B cell (primary cell): Measurements from ENCODE around the gene KNG1. TPM values are rescaled to one million over a fixed set of nuclear protein-coding genes. Genes with fewer than 3 reads are reported as not detected.

Experiments
- ATAC-seq: fragments of 200-7000 bp; cut with Tn5 transposase; one replicate; pipeline ENCODE4 v1.10.0; 2021; ENCODE audit warnings: low read depth, mild to moderate bottlenecking, moderate number of reproducible peaks, moderate library complexity
- CTCF ChIA-PET: fragments of 350-600 bp; sonication (Branson Sonifier 250); formaldehyde crosslinking; loops from one replicate; lab custom pipeline; 2021; ENCODE audit warnings: antibody characterized with exemption, inconsistent platforms; lab: Charles Lee
- POLR2A ChIA-PET: fragments of 350-600 bp; sonication (Branson Sonifier 250); formaldehyde crosslinking; loops from one replicate; lab custom pipeline; 2021; ENCODE audit warnings: antibody characterized with exemption; lab: Charles Lee
- DNase-seq: peaks from one replicate; pipeline ENCODE4 v3.0.0; 2013
- H2AFZ ChIP-seq: 2 replicates; pipeline ENCODE4 v1.6.1; 2012; ENCODE audit warnings: mild to moderate bottlenecking, low read depth, low read length; ENCODE audit not compliant: insufficient read depth, poor library complexity, severe bottlenecking
- H3K27ac ChIP-seq, 2 donors: 1 replicate in 1 of 2; 2 replicates in 1 of 2; pipeline ENCODE4 v1.5.1; 2012 to 2013; ENCODE audit warnings: low read length in 2 of 2, mild to moderate bottlenecking in 2 of 2, moderate library complexity in 1 of 2
- H3K27me3 ChIP-seq, 4 experiments: fragments of 200-600 bp in 1 of 4; sonication (generic) in 1 of 4; replicated peaks in 1 of 4; 1 replicate in 2 of 4; 2 replicates in 2 of 4; pipeline versions ENCODE4 v1.6.1 to v1.7.0; 2013 to 2016; ENCODE audit warnings: low read length in 3 of 4, mild to moderate bottlenecking in 2 of 4, mixed read lengths in 1 of 4, moderate library complexity in 1 of 4; ENCODE audit not compliant: insufficient read depth in 4 of 4, control insufficient read depth in 3 of 4; ENCODE audit errors: control extremely low read depth in 1 of 4
- H3K36me3 ChIP-seq, 2 experiments: replicated peaks in 1 of 2; 1 replicate in 1 of 2; 2 replicates in 1 of 2; pipeline versions ENCODE4 v1.6.1 to v1.7.1; 2013; ENCODE audit warnings: low read length in 1 of 2; ENCODE audit not compliant: insufficient read depth in 2 of 2, control insufficient read depth in 1 of 2; ENCODE audit errors: control extremely low read depth in 1 of 2, extremely low read depth in 1 of 2
- H3K4me1 ChIP-seq, 2 donors: fragments of 200-600 bp in 1 of 2; sonication (generic) in 1 of 2; 1 replicate in 1 of 2; 2 replicates in 1 of 2; pipeline versions ENCODE4 v1.5.1 to v1.6.1; 2013 to 2017; ENCODE audit warnings: low read length in 2 of 2; ENCODE audit not compliant: control insufficient read depth in 2 of 2, insufficient read depth in 2 of 2
- H3K4me2 ChIP-seq: replicated peaks from 2 replicates; pipeline ENCODE3; 2012; ENCODE audit warnings: mild to moderate bottlenecking, low read depth, low read length; ENCODE audit not compliant: poor library complexity, severe bottlenecking
- H3K4me3 ChIP-seq, 5 experiments: fragments of 200-600 bp in 1 of 5; sonication (generic) in 1 of 5; 1 replicate in 3 of 5; 2 replicates in 2 of 5; pipeline versions ENCODE4 v1.5.1 to v1.7.0; 2011 to 2016; ENCODE audit warnings: low read length in 4 of 5, mild to moderate bottlenecking in 4 of 5, low read depth in 2 of 5, control low read depth in 1 of 5, moderate library complexity in 1 of 5; ENCODE audit not compliant: insufficient read depth in 1 of 5; ENCODE audit errors: control extremely low read depth in 1 of 5, extremely low read depth in 1 of 5
- H3K79me2 ChIP-seq: fragments of 200-600 bp; sonication (generic); one replicate; pipeline ENCODE4 v1.6.0; 2016; ENCODE audit warnings: low read length; ENCODE audit not compliant: control insufficient read depth, insufficient read depth
- H3K9ac ChIP-seq: fragments of 200-600 bp; sonication (generic); 2 replicates; pipeline ENCODE4 v1.6.1; 2017; ENCODE audit warnings: mild to moderate bottlenecking, low read length, moderate library complexity
- H3K9me3 ChIP-seq, 3 donors: one replicate each; pipeline versions ENCODE4 v1.6.1 to v1.7.1; 2013; ENCODE audit warnings: low read length in 2 of 3; ENCODE audit not compliant: control insufficient read depth in 2 of 3, insufficient read depth in 1 of 3; ENCODE audit errors: control extremely low read depth in 1 of 3
- H4K20me1 ChIP-seq: 2 replicates; pipeline ENCODE4 v1.6.0; 2012; ENCODE audit warnings: mild to moderate bottlenecking, low read length; ENCODE audit not compliant: insufficient read depth, control insufficient read depth, poor library complexity, severe bottlenecking
- H3K27ac Mint-ChIP-seq: one replicate; pipeline ENCODE4 v1.8.0; 2021; ENCODE audit warnings: mixed read lengths
- H3K27me3 Mint-ChIP-seq: one replicate; pipeline ENCODE4 v1.8.0; 2021; ENCODE audit warnings: mixed read lengths
- H3K4me1 Mint-ChIP-seq: one replicate; pipeline ENCODE4 v1.8.0; 2021; ENCODE audit warnings: mixed read lengths
- H3K4me3 Mint-ChIP-seq: one replicate; pipeline ENCODE4 v1.8.0; 2021; ENCODE audit warnings: mixed read lengths
- H3K9me3 Mint-ChIP-seq: one replicate; pipeline ENCODE4 v1.8.0; 2022; ENCODE audit warnings: mixed read lengths; ENCODE audit not compliant: insufficient read depth
- CTCF ChIP-seq: fragments of 200-600 bp; IDR thresholded peaks from one replicate; pipeline ENCODE4 v1.8.0; 2022; ENCODE audit warnings: antibody characterized with exemption, mild to moderate bottlenecking
- EZH2 ChIP-seq: IDR thresholded peaks from 2 replicates; pipeline ENCODE4 v1.6.1; 2012; ENCODE audit warnings: borderline replicate concordance, low read depth, mild to moderate bottlenecking, moderate library complexity, low read length; ENCODE audit not compliant: insufficient read depth, poor library complexity, severe bottlenecking
- WGBS: methylation state at CpG from one replicate; pipeline ENCODE4 v1.1.5; 2013; ENCODE audit warnings: missing lambda C conversion rate; ENCODE audit not compliant: insufficient coverage; 5-methylcytosine and 5-hydroxymethylcytosine counted together
- intact Hi-C: fragments of 100-400 bp; cut with micrococcal nuclease; formaldehyde crosslinking; loops from one replicate; pipeline ENCODE4 v1.10.0; 2022
- polyA plus RNA-seq: library from polyadenylated mRNA; depleted of rRNA; stranded (reverse); fragments of >200 nt; gene quantifications from 2 replicates; pipeline ENCODE4 v1.2.3, GENCODE V29; 2012
- total RNA-seq, 2 donors: library from RNA; stranded (reverse); fragments of 120-200 nt in 1 of 2; gene quantifications; 1 replicate in 1 of 2; 2 replicates in 1 of 2; pipeline versions ENCODE4 v1.2.3 to v1.2.4, GENCODE V29; 2013 to 2022

Gene KNG1
- total and polyA plus RNA-seq, 2 donors (not counting 1 experiment from before 2014, with no cell fraction given), result not detected

- POLR2A ChIA-PET, result interaction anchor here (0.9 to 4.8 kb wide), 6 partner anchors 12 to 43 kb away, joined by 3 to 78 read pairs (median 13); partner anchors contain the start of gene RFC4
- no peak overlapping the region for H2AFZ ChIP-seq
- H3K79me2 ChIP-seq, result peaks cover 37% of the 10 kb centered on the region
- peaks cover 40 to 41% of the 10 kb centered on the region in 2 donors for H3K4me1 ChIP-seq
- H3K27ac ChIP-seq, result peak overlapping the region in 1 of 2 donors; percentile 98
- H3K27me3 ChIP-seq, result no peaks in the 10 kb centered on the region
- intact Hi-C loops, result loop anchor here (5.0 to 10.0 kb wide), 3 partner anchors 147 to 1200 kb away; partner anchors contain the start of genes ETV5, SENP2 and ST6GAL1
- Mint-ChIP-seq H3K4me3 (peak overlapping the region; percentile 97), H3K27ac (peak overlapping the region; percentile 99), H3K4me1 (peaks cover 65% of the 10 kb centered on the region), H3K27me3 (no peaks in the 10 kb centered on the region), H3K9me3 (no peaks in the 10 kb centered on the region)
- ATAC-seq, result no peak
- TF ChIP-seq EZH2 (no peak), CTCF (no peak)
- CTCF ChIA-PET, result interaction anchor here (1.3 to 3.1 kb wide), 5 partner anchors 12 to 380 kb away, joined by 3 to 16 read pairs (median 3); no protein-coding TSS in a partner anchor
- peaks cover 0 to 57% of the 10 kb centered on the region in 2 experiments for H3K36me3 ChIP-seq
- WGBS, result 20% methylated on average over 4 of the region's 7 CpGs
- DNase-seq, result no peak
- H4K20me1 ChIP-seq, result peaks cover 61% of the 10 kb centered on the region
- H3K9me3 ChIP-seq, result no peaks in the 10 kb centered on the region
- H3K4me3 ChIP-seq, result peak overlapping the region; percentile 80 to 100 (median 90)
- H3K9ac ChIP-seq, result peak overlapping the region; percentile 98
- H3K4me2 ChIP-seq, result peak overlapping the region; percentile 82
These were observed 67.8 kb downstream of the KNG1 start for GRCh38 chr3:186784820-186785494.
